Tibial nerve (tissue), 4 donors: ENCODE results near the gene ANKDD1A. TPM values are rescaled to one million over a fixed set of nuclear protein-coding genes. Genes with fewer than 3 reads are reported as not detected.

ENCODE experiments used
- DNase-seq, 2 donors: peaks; one replicate each; pipeline ENCODE4 v3.0.0-alpha.2; 2019; ENCODE audit warnings: low spot score in 2 of 2
- H3K27ac ChIP-seq, 4 donors: fragments of 200-600 bp; sonication (generic) in 3 of 4; one replicate each; pipeline ENCODE4 v1.5.1; 2017 to 2019; ENCODE audit warnings: mild to moderate bottlenecking in 1 of 4
- H3K27me3 ChIP-seq, 2 donors: fragments of 200-600 bp; sonication (generic) in 1 of 2; one replicate each; pipeline versions ENCODE4 v1.5.1 to v1.6.0; 2017 to 2019
- H3K36me3 ChIP-seq, 3 donors: fragments of 200-600 bp; sonication (generic); one replicate each; pipeline ENCODE4 v1.5.1; 2018 to 2019
- H3K4me1 ChIP-seq, 4 donors: fragments of 200-600 bp; sonication (generic) in 3 of 4; one replicate each; pipeline ENCODE4 v1.5.1; 2017 to 2019
- H3K4me3 ChIP-seq, 4 donors: fragments of 200-600 bp; sonication (generic) in 3 of 4; one replicate each; pipeline ENCODE4 v1.5.1; 2017 to 2019; ENCODE audit warnings: mild to moderate bottlenecking in 1 of 4, moderate library complexity in 1 of 4
- H3K9me3 ChIP-seq, 4 donors: fragments of 200-600 bp; sonication (generic) in 3 of 4; one replicate each; pipeline ENCODE4 v1.5.1; 2017 to 2019
- CTCF ChIP-seq, 5 experiments: fragments of 200-600 bp in 3 of 5; fragments of 450-650 bp in 2 of 5; sonication (generic) in 3 of 5; IDR thresholded peaks; one replicate each; pipeline ENCODE4 v1.5.1; 2016 to 2019; ENCODE audit warnings: antibody characterized with exemption in 5 of 5, mild to moderate bottlenecking in 3 of 5, moderate library complexity in 2 of 5
- EP300 ChIP-seq, 2 donors: sonication (generic); formaldehyde crosslinking; IDR thresholded peaks; one replicate each; pipeline ENCODE4 v1.6.1; 2017; ENCODE audit warnings: antibody characterized with exemption in 2 of 2, mild to moderate bottlenecking in 1 of 2
- POLR2A ChIP-seq, 2 donors: fragments of 450-650 bp; IDR thresholded peaks; one replicate each; pipeline ENCODE4 v1.6.1; 2017; ENCODE audit warnings: antibody characterized with exemption in 2 of 2, mild to moderate bottlenecking in 2 of 2, moderate library complexity in 2 of 2
- WGBS, 2 donors: methylation state at CpG; one replicate each; pipeline ENCODE4 v1.1.5; 2018; 5-methylcytosine and 5-hydroxymethylcytosine counted together
- total RNA-seq, 4 donors: library from RNA; depleted of rRNA; stranded (reverse); fragments of >200 nt; gene quantifications; one replicate each; pipeline ENCODE4 v1.1.0, GENCODE V29; 2016

The ANKDD1A gene
- total RNA-seq, 4 donors from 2014 or later: 18.2 to 39.3 (median 26.3) TPM

GRCh38 chr15:64928626-64929220, 17.0 kb downstream of the ANKDD1A start:
- Histone ChIP-seq H3K36me3 (peaks cover 0 to 47% (median 0%) of the 10 kb centered on the region in 3 donors), H3K27ac (no peak overlapping the region), H3K4me3 (no peak overlapping the region), H3K4me1 (peaks cover 0 to 16% (median 2%) of the 10 kb centered on the region in 4 donors), H3K9me3 (no peaks in the 10 kb centered on the region), H3K27me3 (no peaks in the 10 kb centered on the region)
- WGBS, 2 donors: 87 to 91% methylated on average over 8 to 10 of the region's 10 CpGs
- TF ChIP-seq POLR2A (IDR thresholded peaks at IDR 0.05) (no peak), EP300 (IDR thresholded peaks at IDR 0.05) (no peak), CTCF (IDR thresholded peaks at IDR 0.05) (no peak)
- no peak for DNase-seq

GRCh38 chr15:64930019-64930652, 18.4 kb downstream of the ANKDD1A start:
- Histone ChIP-seq H3K27ac (no peak overlapping the region), H3K4me3 (no peak overlapping the region), H3K9me3 (no peaks in the 10 kb centered on the region), H3K27me3 (no peaks in the 10 kb centered on the region), H3K36me3 (peaks cover 0 to 59% (median 0%) of the 10 kb centered on the region in 3 donors), H3K4me1 (peaks cover 0 to 16% (median 2%) of the 10 kb centered on the region in 4 donors)
- TF ChIP-seq EP300 (IDR thresholded peaks at IDR 0.05) (no peak), CTCF (IDR thresholded peaks at IDR 0.05) (no peak), POLR2A (IDR thresholded peaks at IDR 0.05) (no peak)
- 87 to 88% methylated on average over 10 of the region's 10 CpGs for WGBS, 2 donors
- DNase-seq: no peak

- DNase-seq: no peak
- Histone ChIP-seq H3K4me3 (no peak overlapping the region), H3K36me3 (peaks cover 0 to 64% (median 0%) of the 10 kb centered on the region in 3 donors), H3K9me3 (no peaks in the 10 kb centered on the region), H3K4me1 (peaks cover 0 to 16% (median 2%) of the 10 kb centered on the region in 4 donors), H3K27me3 (no peaks in the 10 kb centered on the region), H3K27ac (no peak overlapping the region)
- 37 to 41% methylated on average over 10 to 11 of the region's 11 CpGs for WGBS, 2 donors
- TF ChIP-seq EP300 (IDR thresholded peaks at IDR 0.05): no peak
- no peak for TF ChIP-seq POLR2A (IDR thresholded peaks at IDR 0.05)
- no peak for TF ChIP-seq CTCF (IDR thresholded peaks at IDR 0.05)
Observed at GRCh38 chr15:64930778-64931371, 19.2 kb downstream of the ANKDD1A start.

GRCh38 chr15:64931381-64931780, 19.7 kb downstream of the ANKDD1A start:
- no peak overlapping the region for H3K27ac ChIP-seq
- DNase-seq: no peak
- H3K4me1 ChIP-seq: peaks cover 0 to 16% (median 2%) of the 10 kb centered on the region in 4 donors
- no peak overlapping the region for H3K4me3 ChIP-seq
- 60 to 63% methylated on average over 7 to 8 of the region's 8 CpGs for WGBS, 2 donors
- H3K36me3 ChIP-seq: peaks cover 0 to 63% (median 0%) of the 10 kb centered on the region in 3 donors
- no peaks in the 10 kb centered on the region for H3K9me3 ChIP-seq
- TF ChIP-seq EP300 (IDR thresholded peaks at IDR 0.05) (no peak), CTCF (IDR thresholded peaks at IDR 0.05) (no peak), POLR2A (IDR thresholded peaks at IDR 0.05) (no peak)
- H3K27me3 ChIP-seq: no peaks in the 10 kb centered on the region

GRCh38 chr15:64934023-64934422, 22.3 kb downstream of the ANKDD1A start:
- H3K27ac ChIP-seq: no peak overlapping the region
- WGBS, 2 donors: 96 to 98% methylated on average over 11 of the region's 11 CpGs
- no peak for DNase-seq
- H3K4me1 ChIP-seq: peaks cover 0 to 27% (median 2%) of the 10 kb centered on the region in 4 donors
- H3K9me3 ChIP-seq: no peaks in the 10 kb centered on the region
- H3K4me3 ChIP-seq: no peak overlapping the region
- no peaks in the 10 kb centered on the region for H3K27me3 ChIP-seq
- H3K36me3 ChIP-seq: peaks cover 0 to 48% (median 0%) of the 10 kb centered on the region in 3 donors
- no peak for TF ChIP-seq EP300 (IDR thresholded peaks at IDR 0.05)
- TF ChIP-seq CTCF (IDR thresholded peaks at IDR 0.05): no peak
- no peak for TF ChIP-seq POLR2A (IDR thresholded peaks at IDR 0.05)
